NCI-H128 (cell line): ENCODE data around the gene PCDH1.

Experiments
- DNase-seq: peaks from one replicate; lab custom pipeline; 2025; ENCODE audit not compliant: unreplicated experiment; lab: John Stamatoyannopoulos, UW

PCDH1 gene

GRCh38 chr5:141857226-141857625 is 21.0 kb downstream of the PCDH1 start:
- no peak for DNase-seq

GRCh38 chr5:141856037-141856790 is 22.0 kb downstream of the PCDH1 start:
- DNase-seq, result no peak

- no peak for DNase-seq
These were observed 22.8 kb downstream of the PCDH1 start for GRCh38 chr5:141855265-141856036.

DNA sequence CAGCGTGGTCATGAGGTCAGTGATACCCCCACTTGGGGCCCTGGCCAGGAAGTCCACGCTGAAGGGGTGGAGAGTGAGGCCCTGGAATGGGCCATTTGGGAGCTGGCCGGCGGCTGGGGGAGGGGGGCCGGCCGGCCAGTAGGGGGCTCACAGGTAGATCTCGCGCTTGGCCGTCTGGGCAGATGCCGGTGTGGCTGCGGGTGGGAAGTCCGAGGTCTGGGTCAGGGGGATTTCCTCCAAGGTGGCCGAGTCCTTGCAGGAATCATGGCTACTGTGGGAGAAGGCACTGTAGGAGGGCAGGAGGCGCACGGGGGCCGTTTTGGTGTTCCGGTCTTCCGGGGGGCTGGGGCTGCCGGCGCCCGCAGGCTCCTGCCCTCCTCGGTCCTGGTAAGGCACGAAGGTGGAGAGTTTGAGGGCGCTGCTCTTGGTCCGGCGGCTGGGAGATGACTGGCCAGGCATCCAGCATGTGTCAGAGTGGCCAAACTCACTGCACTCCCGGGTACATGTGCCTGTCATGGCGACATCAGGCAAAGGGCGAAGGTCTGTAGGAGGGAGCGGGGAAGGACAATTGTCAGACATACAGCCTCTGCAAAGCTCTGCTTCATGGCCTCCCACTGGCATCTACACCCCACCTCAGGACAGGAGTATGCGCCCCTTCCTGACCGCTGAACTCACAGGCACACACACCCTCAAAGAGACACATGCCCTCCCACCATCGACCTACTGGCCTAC is 24.1 kb downstream of the PCDH1 start:
- no peak for DNase-seq

GRCh38 chr5:141852448-141852847 is 25.8 kb downstream of the PCDH1 start:
- no peak for DNase-seq

DNA sequence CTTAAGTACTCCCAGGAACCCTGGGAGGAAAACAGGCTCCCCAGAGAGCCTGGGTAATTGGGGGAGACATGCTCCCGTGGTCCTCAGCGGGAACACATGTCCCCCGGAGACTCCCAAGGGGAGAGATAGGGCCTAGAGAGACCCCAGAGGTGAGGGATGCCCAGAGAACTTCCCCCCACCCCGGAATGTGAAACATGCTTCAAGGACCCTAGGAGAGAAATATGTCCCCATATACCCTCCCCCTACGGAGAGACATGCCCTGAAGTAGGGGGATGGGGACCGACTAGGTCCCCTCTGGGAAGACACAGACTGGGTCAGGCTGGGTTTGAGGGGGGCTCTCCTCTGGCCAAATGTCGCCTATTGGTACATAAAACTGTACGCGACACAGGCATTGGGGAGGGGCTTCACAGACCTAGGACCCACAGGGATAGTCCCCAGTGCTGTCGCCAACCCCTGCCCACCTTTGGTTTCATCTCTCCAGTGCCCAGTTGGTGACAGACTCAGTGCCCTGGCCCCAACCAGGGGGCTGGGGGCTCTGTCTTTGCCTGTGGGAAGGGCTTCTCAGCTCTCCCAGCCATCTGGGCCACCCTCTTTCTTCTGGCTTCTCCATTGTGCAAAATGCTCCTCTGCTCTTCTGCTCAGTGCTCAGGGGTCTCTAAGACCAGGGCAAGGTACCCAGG is 26.9 kb downstream of the PCDH1 start:
- no peak for DNase-seq

GRCh38 chr5:141850786-141851185 is 27.4 kb downstream of the PCDH1 start:
- DNase-seq, result no peak

DNA sequence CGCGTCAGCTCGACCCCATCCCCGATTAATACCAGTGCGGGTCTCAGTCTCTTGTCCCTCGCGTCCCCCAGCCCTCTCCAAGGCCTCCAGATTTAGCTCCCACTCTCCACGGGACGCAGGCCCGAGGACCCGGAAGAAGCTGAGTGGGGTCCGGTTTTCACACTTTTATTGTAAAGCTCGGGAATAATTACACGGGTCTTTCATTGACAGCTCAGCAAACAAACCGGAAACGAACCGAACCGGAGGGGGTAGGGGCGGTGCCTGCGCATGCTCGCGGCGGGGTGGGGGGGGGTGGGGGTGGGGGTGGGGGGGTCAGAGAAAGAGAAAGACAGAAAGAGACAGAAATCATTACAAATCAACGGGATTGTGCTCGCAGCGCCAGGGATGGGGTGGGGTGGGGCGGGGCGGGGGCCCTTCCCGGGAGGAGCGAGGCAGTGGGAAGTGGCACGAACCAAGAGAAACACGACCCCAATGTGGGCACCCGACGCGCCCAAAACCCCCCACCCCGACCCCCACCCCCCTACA is 27.9 kb downstream of the PCDH1 start:
- no peak for DNase-seq

DNA sequence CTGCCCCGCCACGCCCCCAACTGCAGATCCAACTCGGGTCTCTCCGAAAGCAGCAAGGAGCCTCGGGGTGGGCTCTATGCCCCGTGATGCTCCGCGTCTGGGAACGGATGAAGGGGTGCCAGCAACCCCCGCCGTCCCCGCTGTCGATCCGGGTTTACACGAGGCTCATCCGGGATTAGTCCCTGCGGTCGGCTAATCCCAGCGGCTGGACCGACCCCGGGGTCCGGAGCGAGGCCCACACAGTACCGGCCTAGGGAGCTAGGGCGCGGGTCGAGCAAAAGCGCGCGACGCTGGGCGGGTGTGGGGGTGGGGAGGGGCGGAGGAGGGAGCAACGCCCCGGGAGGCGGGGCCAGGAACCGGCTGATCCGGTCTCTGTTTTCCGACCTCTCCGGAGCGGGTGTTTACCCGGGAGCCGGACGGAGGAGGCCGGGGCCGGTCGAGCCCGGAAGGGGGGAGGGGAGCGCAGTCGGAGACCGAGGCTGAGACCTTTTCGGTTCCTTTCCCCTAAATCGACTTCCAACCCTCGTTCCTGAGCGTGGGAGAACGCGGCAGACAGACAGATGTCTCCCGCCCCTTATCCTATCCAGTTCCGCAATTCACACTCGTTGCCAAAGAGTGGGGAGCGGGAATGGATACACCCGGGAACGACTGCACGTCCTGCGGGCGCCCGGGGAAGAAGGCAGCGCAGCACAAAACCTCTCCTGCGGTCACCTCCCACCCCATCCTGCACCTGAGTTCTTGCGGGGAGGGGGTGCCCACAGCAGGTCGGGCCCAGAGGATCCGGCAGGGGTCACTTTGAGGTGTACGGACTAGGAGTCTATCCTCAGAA is 28.6 kb downstream of the PCDH1 start:
- peak; percentile 48 for DNase-seq

GRCh38 chr5:141848744-141849414 is 29.3 kb downstream of the PCDH1 start:
- no peak for DNase-seq

DNA sequence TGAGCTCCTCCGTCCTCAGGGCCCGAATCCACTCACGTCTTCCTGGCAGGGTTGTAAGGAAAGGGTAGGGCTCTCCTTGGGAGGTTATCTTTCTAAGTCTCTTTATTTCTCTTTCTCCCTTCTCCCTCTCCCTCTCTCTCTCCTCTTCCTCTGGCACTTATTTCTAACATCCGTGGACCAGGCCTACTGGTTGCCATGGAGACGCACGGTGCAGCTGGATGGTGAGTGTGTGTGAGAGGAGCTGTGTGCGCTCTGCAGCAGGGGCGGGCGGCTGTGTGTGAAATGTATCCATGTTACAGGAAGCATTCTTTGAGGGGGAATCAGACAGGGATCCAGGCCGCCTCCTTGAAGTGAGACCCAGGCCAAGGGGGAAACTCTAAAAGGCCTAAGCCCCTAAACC is 32.2 kb downstream of the PCDH1 start:
- DNase-seq, result peak; percentile 63

- no peak for DNase-seq
These were observed 32.8 kb downstream of the PCDH1 start for GRCh38 chr5:141845371-141845851.

DNA sequence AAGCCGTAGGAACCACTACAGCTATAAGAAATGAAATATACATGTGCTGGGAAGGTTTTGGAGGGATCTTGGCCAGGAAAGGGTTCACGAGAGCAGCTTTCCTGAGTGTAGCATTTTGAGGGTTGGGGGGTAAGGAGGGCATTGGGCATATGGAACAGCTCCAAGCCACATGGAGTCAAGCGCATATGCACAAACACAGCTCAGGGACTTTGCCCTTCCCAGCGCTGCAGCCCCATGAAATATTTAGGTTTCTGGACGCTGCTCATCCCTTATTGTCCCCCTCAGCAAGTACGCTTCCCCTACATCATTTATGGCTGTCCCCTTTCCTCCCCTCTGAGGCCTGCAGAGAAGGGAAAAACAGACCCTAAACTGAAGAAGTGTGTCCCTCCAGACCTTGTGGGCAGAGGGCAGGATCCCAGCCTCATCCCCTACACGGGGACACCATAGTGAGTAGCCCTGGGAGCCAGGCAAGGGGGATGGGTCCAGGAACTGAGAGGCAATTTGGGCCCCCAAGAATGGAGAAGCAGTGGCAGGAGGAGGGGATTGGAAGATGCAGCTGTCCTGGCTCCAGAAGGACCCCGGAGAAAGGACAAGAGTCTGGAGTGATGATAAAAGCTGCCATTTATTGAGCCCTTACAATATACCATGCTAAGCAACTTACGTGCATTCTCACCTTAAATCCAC is 33.7 kb downstream of the PCDH1 start:
- DNase-seq, result no peak

DNA sequence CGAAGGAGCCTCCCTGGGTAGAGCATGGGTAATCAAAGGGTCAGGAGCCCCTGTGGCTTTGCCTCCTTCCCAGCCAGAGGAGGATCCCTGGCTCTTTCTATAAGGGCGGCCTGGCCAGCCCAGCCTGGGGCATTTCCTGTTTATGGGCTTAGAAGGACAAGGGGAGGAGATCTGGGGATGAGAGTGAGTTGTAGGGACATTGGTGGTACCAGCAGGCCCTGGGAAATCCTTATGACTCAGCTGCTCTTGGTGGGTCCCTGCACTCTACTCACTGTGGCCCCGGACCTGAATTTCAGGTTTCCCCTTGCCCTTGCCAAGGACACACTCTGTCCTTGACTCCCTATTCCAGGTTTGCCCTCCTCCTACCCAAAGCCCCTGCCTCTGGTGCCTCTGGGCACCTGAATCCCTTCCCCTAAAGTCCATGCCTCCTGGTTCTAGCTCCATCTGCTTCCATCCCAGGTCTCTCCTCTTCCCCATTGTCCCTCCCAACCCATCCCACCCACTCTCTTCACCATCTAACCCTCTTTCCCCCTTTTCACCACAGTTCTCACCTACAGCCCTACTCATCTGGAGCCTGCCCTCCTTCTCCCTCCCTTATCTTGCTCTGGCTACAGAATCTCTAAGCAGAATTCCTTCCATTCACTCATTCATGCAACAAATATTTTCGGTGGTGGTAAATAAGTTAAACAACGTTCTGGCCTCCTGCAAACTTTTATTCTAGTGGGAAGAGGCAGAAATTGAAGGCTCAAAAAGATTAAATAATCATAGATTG is 34.9 kb downstream of the PCDH1 start:
- DNase-seq, result no peak

GRCh38 chr5:141841378-141842180 is 36.6 kb downstream of the PCDH1 start:
- no peak for DNase-seq

GRCh38 chr5:141840826-141841360 is 37.3 kb downstream of the PCDH1 start:
- no peak for DNase-seq

DNA sequence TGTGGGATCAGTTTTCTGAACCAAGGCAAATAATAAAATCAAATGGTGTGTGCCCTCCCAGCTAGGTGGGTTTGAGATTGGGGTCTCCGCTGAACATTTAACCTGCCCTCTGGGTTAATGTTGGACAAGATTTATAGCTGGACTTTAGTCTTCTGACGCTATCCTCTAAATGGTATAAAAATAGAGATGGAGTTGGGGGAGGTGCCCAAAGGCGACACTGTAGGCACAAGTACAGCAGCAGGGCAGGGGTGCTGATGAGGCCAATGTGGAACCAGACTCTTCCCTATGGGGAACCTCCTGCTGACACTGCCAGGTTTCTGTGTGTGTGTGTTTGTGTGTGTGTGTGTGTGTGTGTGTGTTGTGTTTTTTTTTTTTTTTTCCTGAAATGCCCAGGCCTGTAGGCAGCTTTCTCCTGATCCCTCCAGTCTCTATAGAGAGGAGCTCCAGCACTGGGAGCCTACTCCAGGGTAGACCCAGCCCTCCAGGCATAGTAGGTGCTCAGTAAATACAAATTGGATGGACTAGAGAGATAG is 37.9 kb downstream of the PCDH1 start:
- no peak for DNase-seq
